ENCODE measurements around the gene AIP. TPM values are rescaled to one million over a fixed set of nuclear protein-coding genes. Genes with fewer than 3 reads are reported as not detected.
"Not testable (repeated sequence)": the region's sequence is repeated elsewhere in the genome, so short reads cannot be mapped to it uniquely, and the experiment has no call there.

The AIP gene
- total and polyA plus RNA-seq, 7 donors = 25.3 to 71.5 (median 42.7) TPM

GRCh38 chr11:67465189-67465510 lies 17.7 kb upstream of the AIP start:
- Histone ChIP-seq H3K4me1 (peaks cover 30% of the 10 kb centered on the region), H3K9me3 (no peaks in the 10 kb centered on the region), H3K4me3 (peak overlapping the region; percentile 64), H3K27ac (peak overlapping the region; percentile 73), H3K27me3 (ENCODE audit: insufficient read depth in 3 of 3, low read length in 2 of 3) (no peaks in the 10 kb centered on the region), H3K36me3 (ENCODE audit: insufficient read depth in 1 of 2, low read depth in 1 of 2) (peaks cover 0 to 5% of the 10 kb centered on the region in 2 donors)
- ATAC-seq (no peak), DNase-seq (no peak)
- intact Hi-C loops (cut with DNase I) = loop anchor here (5.0 kb wide), 3 partner anchors 38 to 63 kb away; partner anchors contain the start of genes PPP1CA (in 2 of the 2), RPS6KB2 (in 2 of the 2), TBC1D10C (in 2 of the 2) and CDK2AP2 (in 1 of the 2)
- TF ChIP-seq CTCF (IDR thresholded peaks at IDR 0.05) = no peak
- 70 to 86% (median 82%) methylated on average over 3 of the region's 3 CpGs for WGBS, 3 donors

- not testable (repeated sequence) for H3K27me3 ChIP-seq (ENCODE audit: insufficient read depth in 3 of 3, low read length in 2 of 3); DNase-seq; ATAC-seq; H3K4me3 ChIP-seq; H3K36me3 ChIP-seq (ENCODE audit: insufficient read depth in 1 of 2, low read depth in 1 of 2); H3K9me3 ChIP-seq
- intact Hi-C loops (cut with DNase I) = loop anchor here (5.0 kb wide), 3 partner anchors 38 to 63 kb away; partner anchors contain the start of genes PPP1CA (in 2 of the 2), RPS6KB2 (in 2 of the 2), TBC1D10C (in 2 of the 2) and CDK2AP2 (in 1 of the 2)
- peaks cover 30% of the 10 kb centered on the region for H3K4me1 ChIP-seq
- H3K27ac ChIP-seq = peak overlapping the region; percentile 73
- WGBS, 3 donors = 46 to 68% (median 47%) methylated on average over 2 of the region's 2 CpGs
Measured at GRCh38 chr11:67465530-67465929, 17.3 kb upstream of the AIP start.

GRCh38 chr11:67466367-67466766 lies 16.5 kb upstream of the AIP start:
- ATAC-seq (no peak), DNase-seq (no peak)
- Histone ChIP-seq H3K36me3 (ENCODE audit: insufficient read depth in 1 of 2, low read depth in 1 of 2) (peaks cover 0 to 5% of the 10 kb centered on the region in 2 donors), H3K4me3 (no peak overlapping the region), H3K27me3 (ENCODE audit: insufficient read depth in 3 of 3, low read length in 2 of 3) (no peaks in the 10 kb centered on the region), H3K27ac (no peak overlapping the region), H3K9me3 (no peaks in the 10 kb centered on the region), H3K4me1 (peaks cover 28% of the 10 kb centered on the region)
- no peak for TF ChIP-seq CTCF (IDR thresholded peaks at IDR 0.05)
- intact Hi-C loops (cut with DNase I) = loop anchor here (5.0 kb wide), 3 partner anchors 39 to 64 kb away; partner anchors contain the start of genes PPP1CA (in 2 of the 2), RPS6KB2 (in 2 of the 2), TBC1D10C (in 2 of the 2) and CDK2AP2 (in 1 of the 2)
- WGBS, 3 donors = 81 to 89% (median 85%) methylated on average over 5 of the region's 5 CpGs

GRCh38 chr11:67466962-67467771 lies 15.7 kb upstream of the AIP start:
- Histone ChIP-seq H3K9me3 (no peaks in the 10 kb centered on the region), H3K27ac (no peak overlapping the region), H3K27me3 (ENCODE audit: insufficient read depth in 3 of 3, low read length in 2 of 3) (no peaks in the 10 kb centered on the region), H3K36me3 (ENCODE audit: insufficient read depth in 1 of 2, low read depth in 1 of 2) (peaks cover 0 to 5% of the 10 kb centered on the region in 2 donors), H3K4me1 (peaks cover 20% of the 10 kb centered on the region), H3K4me3 (no peak overlapping the region)
- ATAC-seq (no peak), DNase-seq (no peak)
- intact Hi-C loops (cut with DNase I) = loop anchor here (5.0 kb wide), 3 partner anchors 40 to 65 kb away; partner anchors contain the start of genes PPP1CA (in 2 of the 2), RPS6KB2 (in 2 of the 2), TBC1D10C (in 2 of the 2) and CDK2AP2 (in 1 of the 2)
- 74 to 80% (median 77%) methylated on average over 10 to 11 of the region's 11 CpGs for WGBS, 3 donors
- no peak for TF ChIP-seq CTCF (IDR thresholded peaks at IDR 0.05)

GRCh38 chr11:67468056-67468455 lies 14.8 kb upstream of the AIP start:
- Histone ChIP-seq H3K9me3 (no peaks in the 10 kb centered on the region), H3K36me3 (ENCODE audit: insufficient read depth in 1 of 2, low read depth in 1 of 2) (peaks cover 0 to 5% of the 10 kb centered on the region in 2 donors), H3K4me1 (peaks cover 20% of the 10 kb centered on the region), H3K27ac (peak overlapping the region; percentile 85), H3K4me3 (peak overlapping the region; percentile 98), H3K27me3 (ENCODE audit: insufficient read depth in 3 of 3, low read length in 2 of 3) (no peaks in the 10 kb centered on the region)
- intact Hi-C loops (cut with DNase I) = loop anchor here (5.0 kb wide), 3 partner anchors 39 to 66 kb away; partner anchors contain the start of genes PPP1CA (in 2 of the 2), RPS6KB2 (in 2 of the 2), TBC1D10C (in 2 of the 2) and CDK2AP2 (in 1 of the 2)
- no peak for TF ChIP-seq CTCF (IDR thresholded peaks at IDR 0.05)
- WGBS, 3 donors = 18 to 24% (median 23%) methylated on average over 5 of the region's 5 CpGs
- DNase-seq (no peak), ATAC-seq (no peak)
